Osteoblast (primary cell): ENCODE measurements around the gene MECP2. TPM values are rescaled to one million over a fixed set of nuclear protein-coding genes. Genes with fewer than 3 reads are reported as not detected.

Source experiments
- DNase-seq: peaks from one replicate; pipeline ENCODE4 v3.0.0; 2011; ENCODE audit warnings: low spot score, mixed read lengths; ENCODE audit not compliant: insufficient read length; ENCODE audit errors: missing footprints
- H2AFZ ChIP-seq: 2 replicates; pipeline ENCODE4 v1.6.0; 2011; ENCODE audit warnings: mild to moderate bottlenecking, low read length
- H3K27ac ChIP-seq: 2 replicates; pipeline ENCODE4 v1.5.1; 2011; ENCODE audit warnings: mild to moderate bottlenecking, low read depth, low read length, moderate library complexity
- H3K27me3 ChIP-seq: 2 replicates; pipeline ENCODE4 v1.6.0; 2012; ENCODE audit warnings: mild to moderate bottlenecking, control low read depth, inconsistent platforms, low read length, moderate library complexity; ENCODE audit not compliant: insufficient read depth
- H3K36me3 ChIP-seq: 2 replicates; pipeline ENCODE4 v1.5.1; 2011; ENCODE audit warnings: mild to moderate bottlenecking, low read length, control low read depth, moderate library complexity; ENCODE audit not compliant: insufficient read depth
- H3K4me1 ChIP-seq: 2 replicates; pipeline ENCODE4 v1.5.1; 2011; ENCODE audit warnings: mild to moderate bottlenecking, low read length, control low read depth, moderate library complexity; ENCODE audit not compliant: insufficient read depth
- H3K4me2 ChIP-seq: 2 replicates; pipeline ENCODE4 v1.6.0; 2011; ENCODE audit warnings: mild to moderate bottlenecking, low read length; ENCODE audit not compliant: insufficient read depth
- H3K4me3 ChIP-seq: fragments of 200-600 bp; sonication (generic); 3 replicates; pipeline ENCODE4 v1.5.1; 2012; ENCODE audit warnings: mild to moderate bottlenecking, low read length, inconsistent platforms; ENCODE audit not compliant: insufficient read depth
- H3K79me2 ChIP-seq: 2 replicates; pipeline ENCODE4 v1.6.0; 2012; ENCODE audit warnings: mild to moderate bottlenecking, low read length, control low read depth, inconsistent platforms; ENCODE audit not compliant: insufficient read depth
- H3K9me3 ChIP-seq: 2 replicates; pipeline ENCODE4 v1.5.1; 2011; ENCODE audit warnings: low read depth, low read length, control low read depth
- H4K20me1 ChIP-seq: 2 replicates; pipeline ENCODE4 v1.6.0; 2012; ENCODE audit warnings: mild to moderate bottlenecking, low read length, control low read depth; ENCODE audit not compliant: insufficient read depth
- total RNA-seq: library from RNA; depleted of rRNA; stranded (reverse); fragments of >200 nt; gene quantifications from 2 replicates; pipeline ENCODE4 v1.2.3, GENCODE V29; 2012
- TF ChIP-seq, protein P1 (sequence below): IDR thresholded peaks from 2 replicates; pipeline ENCODE4 v1.5.1; 2011; ENCODE audit warnings: mild to moderate bottlenecking, low read depth, low read length, moderate library complexity; ENCODE audit errors: extremely low read depth

The MECP2 gene
- total RNA-seq, 1 donor: 31.1 TPM

- Histone ChIP-seq H2AFZ (no peak overlapping the region), H3K9me3 (no peaks in the 10 kb centered on the region), H3K4me3 (no peak overlapping the region), H3K27me3 (no peaks in the 10 kb centered on the region), H3K27ac (no peak overlapping the region), H3K4me2 (no peak overlapping the region), H3K4me1 (peaks cover 13% of the 10 kb centered on the region), H3K36me3 (no peaks in the 10 kb centered on the region), H3K79me2 (peaks cover 87% of the 10 kb centered on the region), H4K20me1 (peaks cover 38% of the 10 kb centered on the region)
- no peak for DNase-seq
- TF ChIP-seq, protein P1, sequence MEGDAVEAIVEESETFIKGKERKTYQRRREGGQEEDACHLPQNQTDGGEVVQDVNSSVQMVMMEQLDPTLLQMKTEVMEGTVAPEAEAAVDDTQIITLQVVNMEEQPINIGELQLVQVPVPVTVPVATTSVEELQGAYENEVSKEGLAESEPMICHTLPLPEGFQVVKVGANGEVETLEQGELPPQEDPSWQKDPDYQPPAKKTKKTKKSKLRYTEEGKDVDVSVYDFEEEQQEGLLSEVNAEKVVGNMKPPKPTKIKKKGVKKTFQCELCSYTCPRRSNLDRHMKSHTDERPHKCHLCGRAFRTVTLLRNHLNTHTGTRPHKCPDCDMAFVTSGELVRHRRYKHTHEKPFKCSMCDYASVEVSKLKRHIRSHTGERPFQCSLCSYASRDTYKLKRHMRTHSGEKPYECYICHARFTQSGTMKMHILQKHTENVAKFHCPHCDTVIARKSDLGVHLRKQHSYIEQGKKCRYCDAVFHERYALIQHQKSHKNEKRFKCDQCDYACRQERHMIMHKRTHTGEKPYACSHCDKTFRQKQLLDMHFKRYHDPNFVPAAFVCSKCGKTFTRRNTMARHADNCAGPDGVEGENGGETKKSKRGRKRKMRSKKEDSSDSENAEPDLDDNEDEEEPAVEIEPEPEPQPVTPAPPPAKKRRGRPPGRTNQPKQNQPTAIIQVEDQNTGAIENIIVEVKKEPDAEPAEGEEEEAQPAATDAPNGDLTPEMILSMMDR: no peak
Observed at GRCh38 chrX:154057791-154058190, 39.7 kb downstream of the MECP2 start.

DNA sequence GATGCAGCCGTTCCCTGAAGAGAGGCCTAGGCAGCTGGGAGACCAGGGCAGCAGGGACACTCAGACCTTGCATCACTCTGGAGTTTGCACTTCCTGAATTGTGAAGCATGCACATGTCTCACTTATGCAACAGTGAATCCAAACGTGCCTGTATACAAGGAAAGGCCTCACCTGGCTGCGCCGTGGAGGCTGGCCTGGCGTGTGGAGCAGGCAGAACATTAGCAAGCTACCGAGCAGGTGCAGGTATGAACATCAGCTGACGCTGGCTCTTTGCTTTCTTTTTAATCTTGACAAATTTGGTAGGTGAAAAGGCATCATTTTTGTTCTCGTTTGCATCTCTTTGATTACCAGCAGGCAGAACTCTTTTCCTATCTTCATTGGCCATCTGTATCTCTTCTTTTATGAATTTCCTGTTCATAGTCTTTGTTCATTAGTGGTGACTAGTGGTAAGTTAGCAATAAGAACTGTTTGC lies 40.7 kb downstream of the MECP2 start:
- peaks cover 83% of the 10 kb centered on the region for H3K79me2 ChIP-seq
- TF ChIP-seq, protein P1: no peak
- H3K4me1 ChIP-seq: peaks cover 13% of the 10 kb centered on the region
- peaks cover 37% of the 10 kb centered on the region for H4K20me1 ChIP-seq
- H3K36me3 ChIP-seq: no peaks in the 10 kb centered on the region
- no peak overlapping the region for H3K4me3 ChIP-seq
- no peak overlapping the region for H3K27ac ChIP-seq
- H2AFZ ChIP-seq: no peak overlapping the region
- no peak overlapping the region for H3K4me2 ChIP-seq
- no peak for DNase-seq
- no peaks in the 10 kb centered on the region for H3K9me3 ChIP-seq
- H3K27me3 ChIP-seq: no peaks in the 10 kb centered on the region

DNA sequence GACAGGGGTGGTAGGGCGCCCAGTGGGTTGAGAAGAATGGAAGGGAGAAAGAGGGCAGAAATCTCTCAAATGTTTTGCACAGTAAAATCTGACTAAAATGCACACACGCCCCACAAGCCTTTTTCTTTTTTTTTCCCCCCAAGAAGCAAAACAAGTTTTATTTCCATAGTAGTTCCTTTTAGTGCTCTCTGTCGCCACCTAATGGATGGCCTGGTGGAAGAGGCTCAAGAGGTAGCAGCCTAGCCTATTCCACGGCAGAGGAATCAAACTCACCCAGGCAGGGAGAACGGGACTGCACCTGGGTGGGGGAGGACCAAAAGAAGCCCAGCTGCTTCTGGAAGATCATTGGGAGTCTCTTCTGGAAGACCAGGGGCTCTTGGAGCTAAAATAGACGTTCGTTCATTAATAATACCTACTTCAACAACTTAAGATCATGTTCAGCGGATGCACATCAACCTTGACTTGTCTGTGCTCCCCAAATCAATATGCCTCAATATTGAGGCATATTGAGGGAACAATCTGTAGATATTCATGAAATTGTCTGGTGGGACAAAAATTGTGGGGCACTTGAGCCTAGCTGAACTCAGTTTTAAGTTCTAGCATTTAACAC lies 46.2 kb downstream of the MECP2 start:
- Histone ChIP-seq H3K27me3 (no peaks in the 10 kb centered on the region), H3K4me1 (peaks cover 22% of the 10 kb centered on the region), H3K79me2 (peaks cover 73% of the 10 kb centered on the region), H3K27ac (peak overlapping the region; percentile 47), H2AFZ (no peak overlapping the region), H3K9me3 (no peaks in the 10 kb centered on the region), H3K4me3 (no peak overlapping the region), H3K36me3 (no peaks in the 10 kb centered on the region), H3K4me2 (no peak overlapping the region), H4K20me1 (peaks cover 14% of the 10 kb centered on the region)
- TF ChIP-seq, protein P1: peak; percentile 84
- DNase-seq: no peak

GRCh38 chrX:154050113-154050495 lies 47.4 kb downstream of the MECP2 start:
- H3K9me3 ChIP-seq: no peaks in the 10 kb centered on the region
- no peaks in the 10 kb centered on the region for H3K27me3 ChIP-seq
- H3K4me2 ChIP-seq: no peak overlapping the region
- peak overlapping the region; percentile 47 for H3K27ac ChIP-seq
- no peak overlapping the region for H3K4me3 ChIP-seq
- DNase-seq: no peak
- no peak overlapping the region for H2AFZ ChIP-seq
- peaks cover 29% of the 10 kb centered on the region for H3K4me1 ChIP-seq
- H3K36me3 ChIP-seq: no peaks in the 10 kb centered on the region
- H4K20me1 ChIP-seq: peaks cover 14% of the 10 kb centered on the region
- TF ChIP-seq, protein P1: no peak
- peaks cover 65% of the 10 kb centered on the region for H3K79me2 ChIP-seq
